ENCODE measurements around the gene GEMIN5. TPM values are rescaled to one million over a fixed set of nuclear protein-coding genes. Genes with fewer than 3 reads are reported as not detected.
A peak's percentile ranks its signal among the peaks of the same experiment; 100 is the strongest.

GEMIN5 gene
- total and polyA plus RNA-seq, 2 of the 13 experiments (the other 11 are each of a cell fraction or from before 2014, with no cell fraction given) = 6.6 to 28.6 TPM

DNA sequence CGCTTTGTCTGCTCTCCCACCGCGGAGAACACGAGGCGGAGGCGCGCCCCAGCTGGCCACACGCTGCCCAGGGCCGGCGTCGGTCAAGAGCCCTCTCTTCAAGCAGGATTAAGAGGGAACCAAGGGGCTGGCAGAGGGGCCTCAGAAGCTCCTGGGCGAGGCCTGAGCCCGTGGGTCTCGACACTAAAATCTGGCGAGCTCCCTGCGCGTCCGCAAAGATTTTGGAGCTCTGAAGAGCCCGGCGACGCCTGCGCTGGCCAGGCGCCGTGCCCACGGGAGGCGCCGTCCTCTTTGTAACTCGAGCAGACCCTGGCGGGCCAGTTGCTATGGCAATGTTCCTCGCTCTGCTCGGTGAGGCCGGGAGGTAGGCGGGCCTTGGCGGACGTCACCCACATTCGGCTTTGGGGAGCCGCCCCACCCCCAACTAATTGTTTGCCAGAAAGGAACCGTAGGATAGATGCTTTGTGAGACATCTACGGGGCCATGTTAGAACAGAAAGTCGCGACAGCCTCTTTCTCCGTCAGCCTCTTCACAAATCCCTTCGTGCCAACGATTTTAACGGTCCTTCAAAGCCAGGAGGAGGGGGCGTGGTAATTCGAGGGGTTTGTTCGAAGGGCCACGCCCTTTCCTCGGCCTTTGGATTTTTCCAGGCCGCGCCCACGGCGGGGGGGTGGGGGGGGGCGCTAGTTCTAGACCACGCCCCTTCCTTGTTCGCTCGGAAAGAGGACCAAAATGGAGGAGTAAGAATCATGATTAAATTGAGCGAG is 80.3 kb downstream of the GEMIN5 start (continued):
- TF ChIP-seq ATF7 (IDR thresholded peaks at IDR 0.05) = no peak
- no peak for TF ChIP-seq ATF7 (CRISPR knock-in tag; IDR thresholded peaks at IDR 0.05)
- TF ChIP-seq SUZ12 (IDR thresholded peaks at IDR 0.05; ENCODE audit: low read depth, low read length) = no peak
- TF ChIP-seq CHCHD3 (CRISPR knock-in tag; IDR thresholded peaks at IDR 0.05) = no peak
- no peak for TF ChIP-seq MTF1 (CRISPR knock-in tag; IDR thresholded peaks at IDR 0.05)
- TF ChIP-seq, protein P1, sequence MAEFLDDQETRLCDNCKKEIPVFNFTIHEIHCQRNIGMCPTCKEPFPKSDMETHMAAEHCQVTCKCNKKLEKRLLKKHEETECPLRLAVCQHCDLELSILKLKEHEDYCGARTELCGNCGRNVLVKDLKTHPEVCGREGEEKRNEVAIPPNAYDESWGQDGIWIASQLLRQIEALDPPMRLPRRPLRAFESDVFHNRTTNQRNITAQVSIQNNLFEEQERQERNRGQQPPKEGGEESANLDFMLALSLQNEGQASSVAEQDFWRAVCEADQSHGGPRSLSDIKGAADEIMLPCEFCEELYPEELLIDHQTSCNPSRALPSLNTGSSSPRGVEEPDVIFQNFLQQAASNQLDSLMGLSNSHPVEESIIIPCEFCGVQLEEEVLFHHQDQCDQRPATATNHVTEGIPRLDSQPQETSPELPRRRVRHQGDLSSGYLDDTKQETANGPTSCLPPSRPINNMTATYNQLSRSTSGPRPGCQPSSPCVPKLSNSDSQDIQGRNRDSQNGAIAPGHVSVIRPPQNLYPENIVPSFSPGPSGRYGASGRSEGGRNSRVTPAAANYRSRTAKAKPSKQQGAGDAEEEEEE (CRISPR knock-in tag; IDR thresholded peaks at IDR 0.05; ENCODE audit: borderline replicate concordance) = no peak
- TF ChIP-seq JUND (CRISPR knock-in tag; IDR thresholded peaks at IDR 0.05) = 0 out of 2 replicates have a peak, but pooled peaks have one; percentile 12
- peak; percentile 71 for TF ChIP-seq ZNF781 (CRISPR knock-in tag; IDR thresholded peaks at IDR 0.05; ENCODE audit: borderline replicate concordance, not compliant biosample characterization)
- TF ChIP-seq ZFX (CRISPR knock-in tag; IDR thresholded peaks at IDR 0.05; ENCODE audit: low read depth) = peak; percentile 35; the same call in 1 of the 2 replicates
- TF ChIP-seq, protein P2, sequence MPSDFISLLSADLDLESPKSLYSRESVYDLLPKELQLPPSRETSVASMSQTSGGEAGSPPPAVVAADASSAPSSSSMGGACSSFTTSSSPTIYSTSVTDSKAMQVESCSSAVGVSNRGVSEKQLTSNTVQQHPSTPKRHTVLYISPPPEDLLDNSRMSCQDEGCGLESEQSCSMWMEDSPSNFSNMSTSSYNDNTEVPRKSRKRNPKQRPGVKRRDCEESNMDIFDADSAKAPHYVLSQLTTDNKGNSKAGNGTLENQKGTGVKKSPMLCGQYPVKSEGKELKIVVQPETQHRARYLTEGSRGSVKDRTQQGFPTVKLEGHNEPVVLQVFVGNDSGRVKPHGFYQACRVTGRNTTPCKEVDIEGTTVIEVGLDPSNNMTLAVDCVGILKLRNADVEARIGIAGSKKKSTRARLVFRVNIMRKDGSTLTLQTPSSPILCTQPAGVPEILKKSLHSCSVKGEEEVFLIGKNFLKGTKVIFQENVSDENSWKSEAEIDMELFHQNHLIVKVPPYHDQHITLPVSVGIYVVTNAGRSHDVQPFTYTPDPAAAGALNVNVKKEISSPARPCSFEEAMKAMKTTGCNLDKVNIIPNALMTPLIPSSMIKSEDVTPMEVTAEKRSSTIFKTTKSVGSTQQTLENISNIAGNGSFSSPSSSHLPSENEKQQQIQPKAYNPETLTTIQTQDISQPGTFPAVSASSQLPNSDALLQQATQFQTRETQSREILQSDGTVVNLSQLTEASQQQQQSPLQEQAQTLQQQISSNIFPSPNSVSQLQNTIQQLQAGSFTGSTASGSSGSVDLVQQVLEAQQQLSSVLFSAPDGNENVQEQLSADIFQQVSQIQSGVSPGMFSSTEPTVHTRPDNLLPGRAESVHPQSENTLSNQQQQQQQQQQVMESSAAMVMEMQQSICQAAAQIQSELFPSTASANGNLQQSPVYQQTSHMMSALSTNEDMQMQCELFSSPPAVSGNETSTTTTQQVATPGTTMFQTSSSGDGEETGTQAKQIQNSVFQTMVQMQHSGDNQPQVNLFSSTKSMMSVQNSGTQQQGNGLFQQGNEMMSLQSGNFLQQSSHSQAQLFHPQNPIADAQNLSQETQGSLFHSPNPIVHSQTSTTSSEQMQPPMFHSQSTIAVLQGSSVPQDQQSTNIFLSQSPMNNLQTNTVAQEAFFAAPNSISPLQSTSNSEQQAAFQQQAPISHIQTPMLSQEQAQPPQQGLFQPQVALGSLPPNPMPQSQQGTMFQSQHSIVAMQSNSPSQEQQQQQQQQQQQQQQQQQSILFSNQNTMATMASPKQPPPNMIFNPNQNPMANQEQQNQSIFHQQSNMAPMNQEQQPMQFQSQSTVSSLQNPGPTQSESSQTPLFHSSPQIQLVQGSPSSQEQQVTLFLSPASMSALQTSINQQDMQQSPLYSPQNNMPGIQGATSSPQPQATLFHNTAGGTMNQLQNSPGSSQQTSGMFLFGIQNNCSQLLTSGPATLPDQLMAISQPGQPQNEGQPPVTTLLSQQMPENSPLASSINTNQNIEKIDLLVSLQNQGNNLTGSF (CRISPR knock-in tag; IDR thresholded peaks at IDR 0.05) = no peak
- no peak for TF ChIP-seq SMAD9 (CRISPR knock-in tag; IDR thresholded peaks at IDR 0.05)
- TF ChIP-seq, protein P3, sequence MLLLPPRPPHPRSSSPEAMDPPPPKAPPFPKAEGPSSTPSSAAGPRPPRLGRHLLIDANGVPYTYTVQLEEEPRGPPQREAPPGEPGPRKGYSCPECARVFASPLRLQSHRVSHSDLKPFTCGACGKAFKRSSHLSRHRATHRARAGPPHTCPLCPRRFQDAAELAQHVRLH (CRISPR knock-in tag; IDR thresholded peaks at IDR 0.05; ENCODE audit: borderline replicate concordance, low read depth) = no peak
- TF ChIP-seq KDM5A (IDR thresholded peaks at IDR 0.05; ENCODE audit: borderline replicate concordance, low read length) = no peak
- TF ChIP-seq, protein P4, sequence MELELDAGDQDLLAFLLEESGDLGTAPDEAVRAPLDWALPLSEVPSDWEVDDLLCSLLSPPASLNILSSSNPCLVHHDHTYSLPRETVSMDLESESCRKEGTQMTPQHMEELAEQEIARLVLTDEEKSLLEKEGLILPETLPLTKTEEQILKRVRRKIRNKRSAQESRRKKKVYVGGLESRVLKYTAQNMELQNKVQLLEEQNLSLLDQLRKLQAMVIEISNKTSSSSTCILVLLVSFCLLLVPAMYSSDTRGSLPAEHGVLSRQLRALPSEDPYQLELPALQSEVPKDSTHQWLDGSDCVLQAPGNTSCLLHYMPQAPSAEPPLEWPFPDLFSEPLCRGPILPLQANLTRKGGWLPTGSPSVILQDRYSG (CRISPR knock-in tag; IDR thresholded peaks at IDR 0.05) = no peak
- no peak for TF ChIP-seq REXO4 (CRISPR knock-in tag; IDR thresholded peaks at IDR 0.05; ENCODE audit: borderline replicate concordance)
- TF ChIP-seq, protein P5, sequence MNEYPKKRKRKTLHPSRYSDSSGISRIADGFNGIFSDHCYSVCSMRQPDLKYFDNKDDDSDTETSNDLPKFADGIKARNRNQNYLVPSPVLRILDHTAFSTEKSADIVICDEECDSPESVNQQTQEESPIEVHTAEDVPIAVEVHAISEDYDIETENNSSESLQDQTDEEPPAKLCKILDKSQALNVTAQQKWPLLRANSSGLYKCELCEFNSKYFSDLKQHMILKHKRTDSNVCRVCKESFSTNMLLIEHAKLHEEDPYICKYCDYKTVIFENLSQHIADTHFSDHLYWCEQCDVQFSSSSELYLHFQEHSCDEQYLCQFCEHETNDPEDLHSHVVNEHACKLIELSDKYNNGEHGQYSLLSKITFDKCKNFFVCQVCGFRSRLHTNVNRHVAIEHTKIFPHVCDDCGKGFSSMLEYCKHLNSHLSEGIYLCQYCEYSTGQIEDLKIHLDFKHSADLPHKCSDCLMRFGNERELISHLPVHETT (CRISPR knock-in tag; conservative IDR thresholded peaks at IDR 0.05) = no peak
- TF ChIP-seq ZNF619 (CRISPR knock-in tag; IDR thresholded peaks at IDR 0.05) = no peak
- peak; percentile 47 for TF ChIP-seq HNRNPLL (IDR thresholded peaks at IDR 0.05; ENCODE audit: low read depth, low read length, poor library complexity, severe bottlenecking)
- TF ChIP-seq CBX1 (IDR thresholded peaks at IDR 0.05; ENCODE audit: low read depth) = no peak
- TF ChIP-seq RFX5 (IDR thresholded peaks at IDR 0.05; ENCODE audit: low read depth, low read length) = no peak
- no peak for TF ChIP-seq MLLT10 (CRISPR knock-in tag; IDR thresholded peaks at IDR 0.05)

Measured in HepG2 (cell line).